Stimulated activated CD4-positive, alpha-beta T cell treated with anti-CD3 and anti-CD28 coated beads, Interleukin-1b, Interleukin-23, amount 100 ng/mL, for 4 hours (primary cell): Measurements from ENCODE around the gene UCHL5.
"Not testable (repeated sequence)": the region's sequence is repeated elsewhere in the genome, so short reads cannot be mapped to it uniquely, and the experiment has no call there.

Experiments used
- DNase-seq, 2 donors: peaks; one replicate each; pipeline ENCODE4 v3.0.0-alpha.2; 2020; ENCODE audit warnings: low read depth in 2 of 2

Gene UCHL5

GRCh38 chr1:193013005-193013404 lies 46.2 kb downstream of the UCHL5 start:
- DNase-seq: no peak

- DNase-seq: no peak
These were observed 47.8 kb downstream of the UCHL5 start for GRCh38 chr1:193011406-193011805.

- no peak for DNase-seq
These were observed 49.7 kb downstream of the UCHL5 start for GRCh38 chr1:193009501-193009900.

- no peak for DNase-seq
These were observed 53.4 kb downstream of the UCHL5 start for GRCh38 chr1:193005785-193006184.

- DNase-seq: no peak
These were observed 60.6 kb downstream of the UCHL5 start for GRCh38 chr1:192998536-192998935.

GRCh38 chr1:192994141-192994540 lies 65.0 kb downstream of the UCHL5 start:
- no peak for DNase-seq

GRCh38 chr1:192993426-192994085 lies 65.6 kb downstream of the UCHL5 start:
- DNase-seq: no peak

GRCh38 chr1:192986748-192987334 lies 72.3 kb downstream of the UCHL5 start:
- not testable (repeated sequence) for DNase-seq

GRCh38 chr1:192986110-192986747 lies 72.9 kb downstream of the UCHL5 start:
- peak in 1 of 2 donors; percentile 11 for DNase-seq

- DNase-seq: peak in 1 of 2 donors; percentile 1
These were observed 75.1 kb downstream of the UCHL5 start for GRCh38 chr1:192984080-192984479.

- DNase-seq: peak in 1 of 2 donors; percentile 1
These were observed 75.7 kb downstream of the UCHL5 start for GRCh38 chr1:192983349-192983980.

- no peak for DNase-seq
These were observed 78.3 kb downstream of the UCHL5 start for GRCh38 chr1:192980856-192981255.

- DNase-seq: not testable (repeated sequence)
These were observed 78.8 kb downstream of the UCHL5 start for GRCh38 chr1:192980334-192980733.

- DNase-seq: no peak
These were observed 79.6 kb downstream of the UCHL5 start for GRCh38 chr1:192979542-192979941.

- no peak for DNase-seq
These were observed 80.9 kb downstream of the UCHL5 start for GRCh38 chr1:192978195-192978710.

GRCh38 chr1:192977089-192977706 lies 82.0 kb downstream of the UCHL5 start:
- DNase-seq: no peak

GRCh38 chr1:192976576-192976975 lies 82.6 kb downstream of the UCHL5 start:
- no peak for DNase-seq

- no peak for DNase-seq
These were observed 84.5 kb downstream of the UCHL5 start for GRCh38 chr1:192974701-192975100.

- no peak for DNase-seq
These were observed 85.2 kb downstream of the UCHL5 start for GRCh38 chr1:192973988-192974387.

GRCh38 chr1:192973202-192973601 lies 86.0 kb downstream of the UCHL5 start:
- DNase-seq: no peak

- no peak for DNase-seq
These were observed 90.1 kb downstream of the UCHL5 start for GRCh38 chr1:192969091-192969490.

GRCh38 chr1:192968323-192968722 lies 90.8 kb downstream of the UCHL5 start:
- DNase-seq: no peak
